WERI-Rb-1 (cell line): Measurements from ENCODE around the gene ATXN1.

Experiments used
- DNase-seq: peaks from one replicate; pipeline ENCODE4 v3.0.0-alpha.2; 2020
- H3K27ac ChIP-seq: fragments of 250-450 bp; sonication (Bioruptor Pico); 2 replicates; pipeline ENCODE4 v1.5.1; 2020; ENCODE audit warnings: mild to moderate bottlenecking, moderate library complexity
- H3K27me3 ChIP-seq: fragments of 250-450 bp; sonication (Bioruptor Pico); 2 replicates; pipeline ENCODE4 v1.5.1; 2021; ENCODE audit warnings: mild to moderate bottlenecking, low read depth, moderate library complexity; ENCODE audit not compliant: insufficient read depth, severe bottlenecking
- H3K36me3 ChIP-seq: fragments of 250-450 bp; sonication (Bioruptor Pico); 2 replicates; pipeline ENCODE4 v1.5.1; 2020; ENCODE audit warnings: mild to moderate bottlenecking, moderate library complexity
- H3K4me3 ChIP-seq: 2 replicates; pipeline ENCODE4 v1.5.1; 2011; ENCODE audit warnings: low read depth, mild to moderate bottlenecking, control low read depth, low read length
- H3K9me3 ChIP-seq: fragments of 250-450 bp; sonication (Bioruptor Pico); 2 replicates; pipeline ENCODE4 v1.5.1; 2021; ENCODE audit warnings: mild to moderate bottlenecking, moderate library complexity; ENCODE audit not compliant: severe bottlenecking
- TF ChIP-seq, protein P1 (sequence below): IDR thresholded peaks from 2 replicates; pipeline ENCODE4 v1.5.1; 2011; ENCODE audit warnings: low read depth, mild to moderate bottlenecking, control low read depth, inconsistent platforms, low read length

ATXN1 gene

GRCh38 chr6:16683641-16684194, 77.5 kb downstream of the ATXN1 start:
- Histone ChIP-seq H3K27me3 (no peaks in the 10 kb centered on the region), H3K4me3 (no peak overlapping the region), H3K27ac (no peak overlapping the region), H3K9me3 (no peaks in the 10 kb centered on the region), H3K36me3 (no peaks in the 10 kb centered on the region)
- TF ChIP-seq, protein P1, sequence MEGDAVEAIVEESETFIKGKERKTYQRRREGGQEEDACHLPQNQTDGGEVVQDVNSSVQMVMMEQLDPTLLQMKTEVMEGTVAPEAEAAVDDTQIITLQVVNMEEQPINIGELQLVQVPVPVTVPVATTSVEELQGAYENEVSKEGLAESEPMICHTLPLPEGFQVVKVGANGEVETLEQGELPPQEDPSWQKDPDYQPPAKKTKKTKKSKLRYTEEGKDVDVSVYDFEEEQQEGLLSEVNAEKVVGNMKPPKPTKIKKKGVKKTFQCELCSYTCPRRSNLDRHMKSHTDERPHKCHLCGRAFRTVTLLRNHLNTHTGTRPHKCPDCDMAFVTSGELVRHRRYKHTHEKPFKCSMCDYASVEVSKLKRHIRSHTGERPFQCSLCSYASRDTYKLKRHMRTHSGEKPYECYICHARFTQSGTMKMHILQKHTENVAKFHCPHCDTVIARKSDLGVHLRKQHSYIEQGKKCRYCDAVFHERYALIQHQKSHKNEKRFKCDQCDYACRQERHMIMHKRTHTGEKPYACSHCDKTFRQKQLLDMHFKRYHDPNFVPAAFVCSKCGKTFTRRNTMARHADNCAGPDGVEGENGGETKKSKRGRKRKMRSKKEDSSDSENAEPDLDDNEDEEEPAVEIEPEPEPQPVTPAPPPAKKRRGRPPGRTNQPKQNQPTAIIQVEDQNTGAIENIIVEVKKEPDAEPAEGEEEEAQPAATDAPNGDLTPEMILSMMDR: no peak
- DNase-seq: no peak

DNA sequence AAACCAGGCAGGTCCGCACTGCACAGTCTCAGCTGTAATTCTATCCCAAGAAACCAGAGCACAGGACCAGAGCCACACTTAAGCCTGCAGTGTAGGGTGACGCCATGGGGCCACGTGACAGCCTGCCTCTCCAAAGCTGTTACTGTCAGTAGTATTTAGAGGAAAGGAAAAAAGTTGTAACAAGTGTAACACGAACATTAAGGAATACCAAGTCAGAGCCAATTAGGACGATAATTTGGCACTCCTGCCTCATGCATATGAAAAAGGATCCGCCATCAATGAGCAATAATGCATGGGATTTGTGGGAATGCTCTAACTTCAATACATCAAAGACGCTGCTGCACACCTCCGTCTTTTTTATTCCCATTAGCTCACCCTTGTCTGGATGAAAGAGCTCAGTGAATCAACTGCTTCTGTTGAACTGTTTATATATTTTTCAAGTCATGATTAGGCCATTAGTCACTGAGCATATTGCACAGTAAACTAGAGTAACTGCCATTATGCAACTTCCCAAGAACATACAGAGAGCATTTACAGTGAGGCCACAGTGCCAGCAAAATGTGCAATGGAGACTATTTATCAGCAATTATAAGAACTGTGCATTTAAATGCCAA, 79.9 kb downstream of the ATXN1 start:
- Histone ChIP-seq H3K27me3 (no peaks in the 10 kb centered on the region), H3K36me3 (no peaks in the 10 kb centered on the region), H3K9me3 (no peaks in the 10 kb centered on the region), H3K27ac (no peak overlapping the region), H3K4me3 (no peak overlapping the region)
- TF ChIP-seq, protein P1: no peak
- no peak for DNase-seq

GRCh38 chr6:16679050-16679449, 82.2 kb downstream of the ATXN1 start:
- Histone ChIP-seq H3K4me3 (no peak overlapping the region), H3K9me3 (no peaks in the 10 kb centered on the region), H3K27me3 (no peaks in the 10 kb centered on the region), H3K27ac (no peak overlapping the region), H3K36me3 (no peaks in the 10 kb centered on the region)
- TF ChIP-seq, protein P1: no peak
- DNase-seq: no peak

DNA sequence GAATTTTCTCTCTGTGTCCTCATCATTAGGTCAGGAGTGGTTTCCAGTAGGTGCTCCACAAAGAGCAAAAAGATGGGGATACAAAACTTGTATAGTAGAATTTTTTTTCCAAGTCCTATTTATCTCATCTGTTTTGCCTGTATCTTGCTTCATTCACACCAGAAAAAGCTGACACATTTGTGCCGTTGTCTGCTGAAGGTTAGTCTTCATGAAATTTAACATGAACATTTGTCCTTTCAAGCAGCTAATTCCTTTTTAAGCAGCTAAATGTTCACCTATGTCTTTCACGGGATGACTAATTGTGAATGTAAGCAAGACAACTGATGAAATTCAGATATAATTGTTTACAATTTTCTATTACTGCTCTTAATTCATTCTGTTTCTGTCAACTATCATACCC, 83.8 kb downstream of the ATXN1 start:
- DNase-seq: no peak
- no peaks in the 10 kb centered on the region for H3K36me3 ChIP-seq
- no peak overlapping the region for H3K27ac ChIP-seq
- TF ChIP-seq, protein P1: no peak
- H3K4me3 ChIP-seq: no peak overlapping the region
- H3K27me3 ChIP-seq: no peaks in the 10 kb centered on the region
- no peaks in the 10 kb centered on the region for H3K9me3 ChIP-seq

DNA sequence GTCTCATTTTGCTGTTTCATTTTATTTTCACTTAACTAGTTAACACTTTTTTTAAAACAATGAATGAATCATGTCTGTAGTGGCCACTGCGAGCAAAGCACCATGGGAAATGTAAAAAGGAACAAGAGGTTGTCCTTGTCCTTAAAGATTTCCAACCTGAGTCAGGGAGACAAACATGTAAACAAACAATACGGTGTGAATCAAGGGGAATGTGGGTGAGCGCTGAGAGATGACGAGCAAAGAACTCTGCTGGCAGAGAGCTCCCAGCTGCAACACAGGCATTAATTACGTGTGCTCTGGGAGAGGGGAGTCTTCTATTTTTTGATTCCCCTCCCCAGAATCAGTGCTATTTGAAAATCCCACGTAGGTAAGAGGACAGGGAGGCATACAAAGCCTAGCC, 84.3 kb downstream of the ATXN1 start:
- no peak overlapping the region for H3K27ac ChIP-seq
- no peaks in the 10 kb centered on the region for H3K27me3 ChIP-seq
- TF ChIP-seq, protein P1: no peak
- no peak overlapping the region for H3K4me3 ChIP-seq
- H3K9me3 ChIP-seq: no peaks in the 10 kb centered on the region
- no peak for DNase-seq
- H3K36me3 ChIP-seq: no peaks in the 10 kb centered on the region

GRCh38 chr6:16676376-16676775, 84.9 kb downstream of the ATXN1 start:
- DNase-seq: no peak
- Histone ChIP-seq H3K27ac (no peak overlapping the region), H3K4me3 (no peak overlapping the region), H3K27me3 (no peaks in the 10 kb centered on the region), H3K36me3 (no peaks in the 10 kb centered on the region), H3K9me3 (no peaks in the 10 kb centered on the region)
- TF ChIP-seq, protein P1: no peak
